Astrocyte of the spinal cord (primary cell): ENCODE results near the gene RPAP2.
"Not testable (repeated sequence)": the region's sequence is repeated elsewhere in the genome, so short reads cannot be mapped to it uniquely, and the experiment has no call there.

Experiments used
- DNase-seq: peaks from one replicate; pipeline ENCODE4 v3.0.0; 2011; ENCODE audit warnings: low read depth, low spot score
- H3K4me3 ChIP-seq: 2 replicates; pipeline ENCODE4 v1.5.1; 2011; ENCODE audit warnings: low read depth, mild to moderate bottlenecking, low read length, moderate library complexity
- in situ Hi-C: cut with HindIII; loops from 2 replicates; pipeline ENCODE4 v1.10.0; 2017; ENCODE audit warnings: low sequenced_read_pairs
- TF ChIP-seq, protein P1 (sequence below): IDR thresholded peaks from 2 replicates; pipeline ENCODE4 v1.5.1; 2012; ENCODE audit warnings: low read depth, mild to moderate bottlenecking, low read length, inconsistent platforms

Gene RPAP2

DNA sequence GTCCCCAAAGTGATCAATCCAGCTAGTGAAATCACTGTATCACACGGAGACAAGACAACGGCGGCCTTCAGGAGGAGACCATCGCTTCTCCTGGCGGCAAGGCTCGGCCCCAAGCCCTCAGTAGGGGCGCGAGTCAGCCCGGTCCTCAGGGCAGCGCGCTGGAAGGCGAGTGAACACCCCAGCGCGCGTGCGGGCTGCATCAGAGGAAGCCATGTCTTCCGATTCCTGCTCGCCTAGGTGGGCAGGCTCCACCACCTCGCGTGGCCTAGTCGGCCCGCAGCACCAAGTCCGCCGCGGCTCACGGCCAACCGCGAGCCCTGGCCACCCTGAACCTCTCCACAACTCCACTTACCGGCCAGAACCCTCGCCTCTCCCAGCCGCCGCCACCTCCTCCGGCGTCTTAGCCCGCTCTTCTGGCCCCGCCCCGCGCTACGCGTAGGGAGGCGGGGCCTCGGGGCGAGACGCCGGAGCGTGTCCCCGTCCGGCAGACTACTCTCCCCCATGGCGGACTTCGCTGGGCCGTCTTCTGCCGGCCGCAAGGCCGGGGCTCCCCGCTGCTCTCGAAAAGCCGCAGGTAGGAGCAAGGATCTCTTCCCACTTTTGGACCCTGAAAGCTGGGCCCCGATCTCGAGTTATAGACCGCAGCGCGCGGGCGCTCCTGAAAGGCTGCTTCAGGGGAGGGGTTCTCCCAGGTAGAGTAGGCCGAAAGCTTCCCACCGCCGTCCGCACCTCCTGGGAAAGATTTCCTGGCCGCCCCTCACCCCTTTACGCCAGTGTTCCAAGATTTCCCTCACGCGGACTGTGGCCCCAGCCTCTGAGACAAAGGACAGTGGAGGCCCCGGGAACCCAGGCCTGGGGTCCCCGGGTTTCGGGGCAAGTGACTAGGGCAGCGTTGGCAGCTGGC is at the start of gene RPAP2, which contains the start of gene GLMN:
TSS of gene RPAP2 (plus strand) at position 487 of the 904 bp plus-strand sequence. CDS start at position 502, 15 bp downstream.
TSS of gene GLMN (minus strand) at position 415 of the 904 bp plus-strand sequence. CDS start 988 bp downstream, outside the sequence.
- TF ChIP-seq, protein P1, sequence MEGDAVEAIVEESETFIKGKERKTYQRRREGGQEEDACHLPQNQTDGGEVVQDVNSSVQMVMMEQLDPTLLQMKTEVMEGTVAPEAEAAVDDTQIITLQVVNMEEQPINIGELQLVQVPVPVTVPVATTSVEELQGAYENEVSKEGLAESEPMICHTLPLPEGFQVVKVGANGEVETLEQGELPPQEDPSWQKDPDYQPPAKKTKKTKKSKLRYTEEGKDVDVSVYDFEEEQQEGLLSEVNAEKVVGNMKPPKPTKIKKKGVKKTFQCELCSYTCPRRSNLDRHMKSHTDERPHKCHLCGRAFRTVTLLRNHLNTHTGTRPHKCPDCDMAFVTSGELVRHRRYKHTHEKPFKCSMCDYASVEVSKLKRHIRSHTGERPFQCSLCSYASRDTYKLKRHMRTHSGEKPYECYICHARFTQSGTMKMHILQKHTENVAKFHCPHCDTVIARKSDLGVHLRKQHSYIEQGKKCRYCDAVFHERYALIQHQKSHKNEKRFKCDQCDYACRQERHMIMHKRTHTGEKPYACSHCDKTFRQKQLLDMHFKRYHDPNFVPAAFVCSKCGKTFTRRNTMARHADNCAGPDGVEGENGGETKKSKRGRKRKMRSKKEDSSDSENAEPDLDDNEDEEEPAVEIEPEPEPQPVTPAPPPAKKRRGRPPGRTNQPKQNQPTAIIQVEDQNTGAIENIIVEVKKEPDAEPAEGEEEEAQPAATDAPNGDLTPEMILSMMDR: no peak
- in situ Hi-C loops: no loop called here
- peak; percentile 90 for DNase-seq
- peak within 1 kb of the TSS; percentile 90 for H3K4me3 ChIP-seq

DNA sequence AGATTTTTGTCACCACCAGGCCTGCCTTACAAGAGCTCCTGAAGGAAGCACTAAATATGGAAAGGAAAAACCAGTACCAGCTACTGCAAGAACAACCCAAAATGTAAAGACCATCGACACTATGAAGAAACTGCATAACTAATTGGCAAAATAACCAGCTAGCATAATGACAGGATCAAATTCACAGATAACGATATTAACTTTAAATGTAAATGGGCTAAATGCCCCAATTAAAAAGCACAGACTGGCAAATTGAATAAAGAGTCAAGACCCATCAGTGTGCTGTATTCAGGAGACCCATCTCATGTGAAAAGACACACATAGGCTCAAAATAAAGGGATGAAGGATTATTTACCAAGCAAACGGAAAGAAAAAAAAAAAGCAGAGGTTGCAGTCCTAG is 44.1 kb upstream of the RPAP2 start:
- DNase-seq, H3K4me3 ChIP-seq, in situ Hi-C loops: not testable (repeated sequence)

DNA sequence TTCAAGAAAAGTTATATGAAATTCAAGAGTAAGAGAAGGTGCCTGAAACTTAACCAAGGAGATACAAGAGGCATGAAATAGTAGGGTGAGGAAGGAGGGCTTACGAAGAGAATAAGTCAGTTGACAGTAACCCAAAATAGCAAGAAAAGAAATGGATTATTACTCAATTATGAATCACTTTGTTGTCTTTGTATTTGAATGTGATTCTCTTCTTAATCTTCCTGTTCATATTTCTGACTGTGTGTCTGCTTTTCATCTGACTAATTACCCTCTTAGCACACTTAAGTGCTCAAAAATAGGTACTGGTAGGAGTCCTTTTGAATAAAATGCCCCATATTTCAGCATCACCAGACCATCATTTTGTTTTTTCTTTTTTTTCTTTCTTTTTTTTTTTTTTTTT is 39.5 kb upstream of the RPAP2 start:
- H3K4me3 ChIP-seq: no peak overlapping the region
- in situ Hi-C loops: no loop called here
- TF ChIP-seq, protein P1: no peak
- DNase-seq: no peak

DNA sequence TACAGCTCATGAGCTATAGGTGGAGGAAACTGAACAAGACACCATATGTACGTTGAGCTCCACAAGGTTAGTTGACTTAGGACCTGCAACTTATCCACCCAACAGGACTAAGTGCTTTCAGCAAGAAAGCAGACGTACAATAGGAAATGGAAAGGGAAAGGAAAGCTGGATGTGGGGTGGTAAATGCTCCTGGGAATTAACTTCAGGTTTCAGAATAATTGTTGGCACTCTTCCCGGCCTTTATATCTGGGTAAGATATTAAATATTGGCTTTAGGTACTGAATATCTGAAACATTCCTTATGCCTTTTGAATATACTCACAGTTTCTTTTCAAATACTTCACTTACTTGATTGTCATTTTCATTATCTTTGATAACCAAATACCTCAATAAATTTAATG is 36.3 kb upstream of the RPAP2 start:
- DNase-seq: no peak
- H3K4me3 ChIP-seq: no peak overlapping the region
- TF ChIP-seq, protein P1: no peak
- in situ Hi-C loops: no loop called here

DNA sequence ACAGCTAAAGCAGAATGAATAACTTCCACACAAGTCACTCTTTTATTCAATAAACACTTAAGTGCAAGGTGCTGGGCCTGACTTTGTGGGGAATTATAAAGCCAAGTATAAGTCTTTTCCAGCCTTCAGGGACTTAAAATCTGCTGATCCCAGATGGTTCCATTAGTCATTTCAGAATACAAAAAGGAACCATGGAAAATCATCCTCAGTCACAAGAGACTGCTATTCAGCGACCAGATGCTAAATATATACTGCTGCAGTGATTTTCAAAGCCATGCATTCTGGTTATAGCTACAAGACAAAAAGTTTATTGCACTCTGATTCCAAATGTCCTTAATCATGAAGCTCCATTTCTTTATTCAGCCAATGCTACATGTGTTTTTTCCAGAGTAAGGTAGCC is 25.8 kb upstream of the RPAP2 start:
- DNase-seq: no peak
- no peak overlapping the region for H3K4me3 ChIP-seq
- in situ Hi-C loops: no loop called here
- TF ChIP-seq, protein P1: no peak

DNA sequence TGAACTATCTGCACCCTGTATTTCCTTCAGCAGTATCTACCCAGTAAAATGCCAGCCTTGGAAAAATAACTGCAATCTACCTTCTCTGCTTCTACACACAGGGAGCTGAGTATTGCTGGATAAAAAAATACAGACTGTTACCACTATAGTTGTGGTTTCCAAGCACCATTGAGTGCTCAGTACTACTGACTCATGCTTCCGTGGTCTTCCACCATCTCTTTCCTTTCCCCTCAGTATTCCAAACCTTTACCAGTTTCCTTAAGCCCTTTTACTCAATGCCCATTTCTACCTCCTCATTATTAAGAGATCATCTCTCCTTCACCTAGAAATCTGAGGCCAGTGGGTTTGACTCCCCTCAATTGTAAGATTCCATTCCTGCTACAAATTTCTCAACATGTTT is 23.9 kb upstream of the RPAP2 start:
- in situ Hi-C loops: no loop called here
- DNase-seq: peak; percentile 41
- TF ChIP-seq, protein P1: no peak
- no peak overlapping the region for H3K4me3 ChIP-seq

DNA sequence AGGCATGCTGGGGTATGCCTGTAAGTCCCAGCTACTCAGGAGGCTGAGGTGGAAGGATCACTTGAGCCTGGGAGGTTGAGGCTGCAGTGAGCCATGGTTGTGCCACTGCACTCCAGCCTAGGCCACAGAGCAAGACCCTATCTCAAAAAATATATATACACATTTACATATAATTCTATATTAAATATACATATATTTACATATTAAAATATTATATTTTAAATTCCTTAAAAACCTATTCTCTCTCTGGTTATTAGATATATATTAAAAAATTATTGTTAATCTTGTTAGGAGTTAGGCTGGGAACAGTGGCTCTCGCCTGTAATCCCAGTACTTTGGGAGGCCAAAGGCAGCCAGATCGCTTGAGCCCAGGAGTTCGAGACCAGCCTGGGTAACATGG is 22.8 kb upstream of the RPAP2 start:
- no peak overlapping the region for H3K4me3 ChIP-seq
- DNase-seq: no peak
- in situ Hi-C loops: no loop called here
- TF ChIP-seq, protein P1: no peak
